ENCODE measurements around the gene C11orf52. TPM values are rescaled to one million over a fixed set of nuclear protein-coding genes. Genes with fewer than 3 reads are reported as not detected.
A peak's percentile ranks its signal among the peaks of the same experiment; 100 is the strongest.

C11orf52 gene
- total and polyA plus RNA-seq, 2 of the 13 experiments (the other 11 are each of a cell fraction or from before 2014, with no cell fraction given) = 7.4 to 11.0 TPM

DNA sequence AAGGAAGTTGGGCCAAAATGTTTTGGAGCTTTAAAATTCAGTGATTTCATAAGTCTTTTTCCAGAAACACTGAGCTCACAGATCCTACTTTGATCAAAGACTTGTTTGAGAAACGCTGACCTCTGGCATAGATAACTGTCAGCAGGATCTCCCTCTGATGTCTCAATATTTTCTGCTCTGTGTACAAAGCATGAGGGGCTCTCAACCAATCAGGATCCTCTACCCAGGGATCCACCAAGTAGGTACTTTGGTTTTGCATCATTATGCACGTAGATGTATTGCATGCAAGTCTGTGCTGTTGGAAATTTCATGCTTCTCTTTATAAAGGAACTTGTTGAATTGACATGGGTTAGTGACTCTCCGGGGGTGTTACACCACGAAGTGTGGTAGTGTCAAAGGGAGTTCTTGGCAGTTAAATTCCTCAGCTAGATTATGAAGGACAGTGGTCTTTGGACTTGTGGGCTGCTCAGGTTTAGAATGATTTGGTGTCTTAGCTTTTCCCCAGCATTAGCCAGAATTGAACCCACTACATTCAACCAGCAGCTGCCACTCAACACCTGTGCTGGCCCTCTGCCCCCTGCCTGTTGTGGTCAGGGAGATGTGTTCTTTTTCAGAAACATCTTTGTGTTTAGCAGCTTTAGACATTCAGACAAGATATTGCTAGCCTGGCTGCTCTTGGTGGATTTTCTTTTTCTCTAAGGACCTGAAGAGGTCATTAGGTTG, 16.8 kb downstream of the C11orf52 start (continued):
- TF ChIP-seq, protein P1, sequence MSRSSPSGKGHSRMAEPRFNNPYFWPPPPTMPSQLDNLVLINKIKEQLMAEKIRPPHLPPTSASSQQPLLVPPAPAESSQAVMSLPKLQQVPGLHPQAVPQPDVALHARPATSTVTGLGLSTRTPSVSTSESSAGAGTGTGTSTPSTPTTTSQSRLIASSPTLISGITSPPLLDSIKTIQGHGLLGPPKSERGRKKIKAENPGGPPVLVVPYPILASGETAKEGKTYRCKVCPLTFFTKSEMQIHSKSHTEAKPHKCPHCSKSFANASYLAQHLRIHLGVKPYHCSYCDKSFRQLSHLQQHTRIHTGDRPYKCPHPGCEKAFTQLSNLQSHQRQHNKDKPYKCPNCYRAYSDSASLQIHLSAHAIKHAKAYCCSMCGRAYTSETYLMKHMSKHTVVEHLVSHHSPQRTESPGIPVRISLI (CRISPR knock-in tag; IDR thresholded peaks at IDR 0.05; ENCODE audit: borderline replicate concordance) = no peak
- TF ChIP-seq, protein P2, sequence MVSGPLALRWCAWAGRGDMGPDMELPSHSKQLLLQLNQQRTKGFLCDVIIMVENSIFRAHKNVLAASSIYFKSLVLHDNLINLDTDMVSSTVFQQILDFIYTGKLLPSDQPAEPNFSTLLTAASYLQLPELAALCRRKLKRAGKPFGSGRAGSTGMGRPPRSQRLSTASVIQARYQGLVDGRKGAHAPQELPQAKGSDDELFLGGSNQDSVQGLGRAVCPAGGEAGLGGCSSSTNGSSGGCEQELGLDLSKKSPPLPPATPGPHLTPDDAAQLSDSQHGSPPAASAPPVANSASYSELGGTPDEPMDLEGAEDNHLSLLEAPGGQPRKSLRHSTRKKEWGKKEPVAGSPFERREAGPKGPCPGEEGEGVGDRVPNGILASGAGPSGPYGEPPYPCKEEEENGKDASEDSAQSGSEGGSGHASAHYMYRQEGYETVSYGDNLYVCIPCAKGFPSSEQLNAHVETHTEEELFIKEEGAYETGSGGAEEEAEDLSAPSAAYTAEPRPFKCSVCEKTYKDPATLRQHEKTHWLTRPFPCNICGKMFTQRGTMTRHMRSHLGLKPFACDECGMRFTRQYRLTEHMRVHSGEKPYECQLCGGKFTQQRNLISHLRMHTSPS (CRISPR knock-in tag; IDR thresholded peaks at IDR 0.05; ENCODE audit: low read depth) = no peak
- peak; percentile 19; the same call in 1 of the 2 replicates for TF ChIP-seq GATAD1 (CRISPR knock-in tag; IDR thresholded peaks at IDR 0.05)
- TF ChIP-seq NONO (IDR thresholded peaks at IDR 0.05) = no peak
- no peak for TF ChIP-seq NONO (CRISPR knock-in tag; conservative IDR thresholded peaks at IDR 0.05)
- no peak for TF ChIP-seq PLRG1 (conservative IDR thresholded peaks at IDR 0.05)
- TF ChIP-seq, protein P3, sequence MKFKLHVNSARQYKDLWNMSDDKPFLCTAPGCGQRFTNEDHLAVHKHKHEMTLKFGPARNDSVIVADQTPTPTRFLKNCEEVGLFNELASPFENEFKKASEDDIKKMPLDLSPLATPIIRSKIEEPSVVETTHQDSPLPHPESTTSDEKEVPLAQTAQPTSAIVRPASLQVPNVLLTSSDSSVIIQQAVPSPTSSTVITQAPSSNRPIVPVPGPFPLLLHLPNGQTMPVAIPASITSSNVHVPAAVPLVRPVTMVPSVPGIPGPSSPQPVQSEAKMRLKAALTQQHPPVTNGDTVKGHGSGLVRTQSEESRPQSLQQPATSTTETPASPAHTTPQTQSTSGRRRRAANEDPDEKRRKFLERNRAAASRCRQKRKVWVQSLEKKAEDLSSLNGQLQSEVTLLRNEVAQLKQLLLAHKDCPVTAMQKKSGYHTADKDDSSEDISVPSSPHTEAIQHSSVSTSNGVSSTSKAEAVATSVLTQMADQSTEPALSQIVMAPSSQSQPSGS (CRISPR knock-in tag; IDR thresholded peaks at IDR 0.05) = no peak
- TF ChIP-seq, protein P4, sequence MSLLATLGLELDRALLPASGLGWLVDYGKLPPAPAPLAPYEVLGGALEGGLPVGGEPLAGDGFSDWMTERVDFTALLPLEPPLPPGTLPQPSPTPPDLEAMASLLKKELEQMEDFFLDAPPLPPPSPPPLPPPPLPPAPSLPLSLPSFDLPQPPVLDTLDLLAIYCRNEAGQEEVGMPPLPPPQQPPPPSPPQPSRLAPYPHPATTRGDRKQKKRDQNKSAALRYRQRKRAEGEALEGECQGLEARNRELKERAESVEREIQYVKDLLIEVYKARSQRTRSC (CRISPR knock-in tag; IDR thresholded peaks at IDR 0.05; ENCODE audit: low read depth) = no peak
- peak; percentile 45; the same call in 1 of the 2 replicates for TF ChIP-seq ZNF331 (CRISPR knock-in tag; IDR thresholded peaks at IDR 0.05)
- TF ChIP-seq RFX5 (IDR thresholded peaks at IDR 0.05; ENCODE audit: low read depth, low read length) = no peak
- TF ChIP-seq, protein P5, sequence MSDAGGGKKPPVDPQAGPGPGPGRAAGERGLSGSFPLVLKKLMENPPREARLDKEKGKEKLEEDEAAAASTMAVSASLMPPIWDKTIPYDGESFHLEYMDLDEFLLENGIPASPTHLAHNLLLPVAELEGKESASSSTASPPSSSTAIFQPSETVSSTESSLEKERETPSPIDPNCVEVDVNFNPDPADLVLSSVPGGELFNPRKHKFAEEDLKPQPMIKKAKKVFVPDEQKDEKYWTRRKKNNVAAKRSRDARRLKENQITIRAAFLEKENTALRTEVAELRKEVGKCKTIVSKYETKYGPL (CRISPR knock-in tag; IDR thresholded peaks at IDR 0.05) = no peak
- no peak for TF ChIP-seq JUND (CRISPR knock-in tag; IDR thresholded peaks at IDR 0.05)
- no peak for TF ChIP-seq ELF4 (CRISPR knock-in tag; IDR thresholded peaks at IDR 0.05; ENCODE audit: borderline replicate concordance)
- TF ChIP-seq KDM5A (IDR thresholded peaks at IDR 0.05; ENCODE audit: borderline replicate concordance, low read length) = no peak
- TF ChIP-seq, protein P6, sequence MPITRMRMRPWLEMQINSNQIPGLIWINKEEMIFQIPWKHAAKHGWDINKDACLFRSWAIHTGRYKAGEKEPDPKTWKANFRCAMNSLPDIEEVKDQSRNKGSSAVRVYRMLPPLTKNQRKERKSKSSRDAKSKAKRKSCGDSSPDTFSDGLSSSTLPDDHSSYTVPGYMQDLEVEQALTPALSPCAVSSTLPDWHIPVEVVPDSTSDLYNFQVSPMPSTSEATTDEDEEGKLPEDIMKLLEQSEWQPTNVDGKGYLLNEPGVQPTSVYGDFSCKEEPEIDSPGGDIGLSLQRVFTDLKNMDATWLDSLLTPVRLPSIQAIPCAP (CRISPR knock-in tag; IDR thresholded peaks at IDR 0.05; ENCODE audit: low read depth) = no peak
- TF ChIP-seq, protein P7, sequence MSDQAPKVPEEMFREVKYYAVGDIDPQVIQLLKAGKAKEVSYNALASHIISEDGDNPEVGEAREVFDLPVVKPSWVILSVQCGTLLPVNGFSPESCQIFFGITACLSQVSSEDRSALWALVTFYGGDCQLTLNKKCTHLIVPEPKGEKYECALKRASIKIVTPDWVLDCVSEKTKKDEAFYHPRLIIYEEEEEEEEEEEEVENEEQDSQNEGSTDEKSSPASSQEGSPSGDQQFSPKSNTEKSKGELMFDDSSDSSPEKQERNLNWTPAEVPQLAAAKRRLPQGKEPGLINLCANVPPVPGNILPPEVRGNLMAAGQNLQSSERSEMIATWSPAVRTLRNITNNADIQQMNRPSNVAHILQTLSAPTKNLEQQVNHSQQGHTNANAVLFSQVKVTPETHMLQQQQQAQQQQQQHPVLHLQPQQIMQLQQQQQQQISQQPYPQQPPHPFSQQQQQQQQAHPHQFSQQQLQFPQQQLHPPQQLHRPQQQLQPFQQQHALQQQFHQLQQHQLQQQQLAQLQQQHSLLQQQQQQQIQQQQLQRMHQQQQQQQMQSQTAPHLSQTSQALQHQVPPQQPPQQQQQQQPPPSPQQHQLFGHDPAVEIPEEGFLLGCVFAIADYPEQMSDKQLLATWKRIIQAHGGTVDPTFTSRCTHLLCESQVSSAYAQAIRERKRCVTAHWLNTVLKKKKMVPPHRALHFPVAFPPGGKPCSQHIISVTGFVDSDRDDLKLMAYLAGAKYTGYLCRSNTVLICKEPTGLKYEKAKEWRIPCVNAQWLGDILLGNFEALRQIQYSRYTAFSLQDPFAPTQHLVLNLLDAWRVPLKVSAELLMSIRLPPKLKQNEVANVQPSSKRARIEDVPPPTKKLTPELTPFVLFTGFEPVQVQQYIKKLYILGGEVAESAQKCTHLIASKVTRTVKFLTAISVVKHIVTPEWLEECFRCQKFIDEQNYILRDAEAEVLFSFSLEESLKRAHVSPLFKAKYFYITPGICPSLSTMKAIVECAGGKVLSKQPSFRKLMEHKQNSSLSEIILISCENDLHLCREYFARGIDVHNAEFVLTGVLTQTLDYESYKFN (CRISPR knock-in tag; conservative IDR thresholded peaks at IDR 0.05) = peak; percentile 79
- TF ChIP-seq, protein P8, sequence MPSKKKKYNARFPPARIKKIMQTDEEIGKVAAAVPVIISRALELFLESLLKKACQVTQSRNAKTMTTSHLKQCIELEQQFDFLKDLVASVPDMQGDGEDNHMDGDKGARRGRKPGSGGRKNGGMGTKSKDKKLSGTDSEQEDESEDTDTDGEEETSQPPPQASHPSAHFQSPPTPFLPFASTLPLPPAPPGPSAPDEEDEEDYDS (CRISPR knock-in tag; IDR thresholded peaks at IDR 0.05) = peak; percentile 43; the same call in 1 of the 2 replicates
- no peak for TF ChIP-seq ZNF674 (CRISPR knock-in tag; IDR thresholded peaks at IDR 0.05; ENCODE audit: low read depth)
